SK-N-SH treated with all-trans-retinoic acid at 6 μM for 48 hours (cell line): Measurements from ENCODE around the gene OCIAD1.

Source experiments
- ATAC-seq: fragments of 200-7000 bp; cut with Tn5 transposase; 3 replicates; pipeline ENCODE4 v1.9.1; 2020; ENCODE audit warnings: mild to moderate bottlenecking, moderate library complexity
- BACH2 ChIP-seq: fragments of 250-450 bp; sonication (Bioruptor Pico); IDR thresholded peaks from 2 replicates; pipeline ENCODE4 v1.9.0; 2021; ENCODE audit warnings: mild to moderate bottlenecking, borderline replicate concordance
- CREB5 ChIP-seq: fragments of 250-450 bp; sonication (Bioruptor Pico); IDR thresholded peaks from 2 replicates; pipeline ENCODE4 v1.5.1; 2020; ENCODE audit warnings: low read depth, mild to moderate bottlenecking, moderate library complexity
- CSDC2 ChIP-seq: fragments of 250-450 bp; sonication (Bioruptor Pico); IDR thresholded peaks from 2 replicates; pipeline ENCODE4 v1.5.0; 2020; ENCODE audit warnings: mild to moderate bottlenecking, moderate library complexity
- CSRNP3 ChIP-seq: fragments of 250-450 bp; sonication (Bioruptor Pico); IDR thresholded peaks from 2 replicates; pipeline ENCODE4 v1.5.1; 2021; ENCODE audit warnings: mild to moderate bottlenecking, moderate library complexity
- ESRRG ChIP-seq: fragments of 250-450 bp; sonication (Bioruptor Pico); IDR thresholded peaks from 2 replicates; pipeline ENCODE4 v1.6.1; 2021; ENCODE audit warnings: mild to moderate bottlenecking
- GLIS3 ChIP-seq: fragments of 250-450 bp; sonication (Bioruptor Pico); IDR thresholded peaks from 2 replicates; pipeline ENCODE4 v1.5.0; 2020; ENCODE audit warnings: mild to moderate bottlenecking, moderate library complexity
- ISL1 ChIP-seq: fragments of 250-450 bp; sonication (Bioruptor Pico); IDR thresholded peaks from 2 replicates; pipeline ENCODE4 v2.1.2; 2022; ENCODE audit warnings: mild to moderate bottlenecking, moderate library complexity
- OSR1 ChIP-seq: fragments of 250-450 bp; sonication (Bioruptor Pico); IDR thresholded peaks from 2 replicates; pipeline ENCODE4 v1.8.0; 2022; ENCODE audit warnings: moderate library complexity, mild to moderate bottlenecking, inconsistent platforms
- PATZ1 ChIP-seq: fragments of 250-450 bp; sonication (Bioruptor Pico); IDR thresholded peaks from 2 replicates; pipeline ENCODE4 v1.8.0; 2020; ENCODE audit warnings: mild to moderate bottlenecking, moderate library complexity, borderline replicate concordance
- POU6F1 ChIP-seq: fragments of 250-450 bp; sonication (Bioruptor Pico); IDR thresholded peaks from 2 replicates; pipeline ENCODE4 v1.8.0; 2021; ENCODE audit warnings: low read depth, mild to moderate bottlenecking, moderate library complexity, borderline replicate concordance
- PPARA ChIP-seq: fragments of 250-450 bp; sonication (Bioruptor Pico); IDR thresholded peaks from 2 replicates; pipeline ENCODE4 v1.5.0; 2020; ENCODE audit warnings: mild to moderate bottlenecking, borderline replicate concordance
- RARB ChIP-seq: fragments of 250-450 bp; sonication (Bioruptor Pico); IDR thresholded peaks from 2 replicates; pipeline ENCODE4 v1.8.0; 2021; ENCODE audit warnings: mild to moderate bottlenecking, moderate library complexity
- SNAI2 ChIP-seq: fragments of 250-450 bp; sonication (Bioruptor Pico); IDR thresholded peaks from 2 replicates; pipeline ENCODE4 v1.5.0; 2020; ENCODE audit warnings: mild to moderate bottlenecking, moderate library complexity
- TOX ChIP-seq: fragments of 250-450 bp; sonication (Bioruptor Pico); IDR thresholded peaks from 2 replicates; pipeline ENCODE4 v1.8.0; 2021; ENCODE audit warnings: mild to moderate bottlenecking, moderate library complexity, borderline replicate concordance
- TSHZ2 ChIP-seq: fragments of 250-450 bp; sonication (Bioruptor Pico); IDR thresholded peaks from 2 replicates; pipeline ENCODE4 v1.5.0; 2020; ENCODE audit warnings: mild to moderate bottlenecking, moderate library complexity
- ZC3H10 ChIP-seq: fragments of 250-450 bp; sonication (Bioruptor Pico); IDR thresholded peaks from 2 replicates; pipeline ENCODE4 v1.5.1; 2021; ENCODE audit warnings: mild to moderate bottlenecking, moderate library complexity
- ZFP3 ChIP-seq: fragments of 250-450 bp; sonication (Bioruptor Pico); IDR thresholded peaks from 2 replicates; pipeline ENCODE4 v1.5.0; 2020; ENCODE audit warnings: mild to moderate bottlenecking, moderate library complexity
- ZFP30 ChIP-seq: fragments of 450-650 bp; formaldehyde crosslinking; IDR thresholded peaks from 2 replicates; pipeline ENCODE4 v1.5.0; 2022; ENCODE audit warnings: mild to moderate bottlenecking, moderate library complexity
- ZNF565 ChIP-seq: fragments of 450-650 bp; formaldehyde crosslinking; conservative IDR thresholded peaks from 2 replicates; pipeline ENCODE4 v1.5.0; 2020; ENCODE audit warnings: low read depth, mild to moderate bottlenecking, moderate library complexity
- ZNF70 ChIP-seq: fragments of 450-650 bp; formaldehyde crosslinking; IDR thresholded peaks from 2 replicates; pipeline ENCODE4 v1.5.0; 2020; ENCODE audit warnings: mild to moderate bottlenecking, moderate library complexity

Gene OCIAD1

GRCh38 chr4:48858130-48858529 lies 27.2 kb downstream of the OCIAD1 start:
- TF ChIP-seq OSR1 (CRISPR knock-in tag) (no peak), ISL1 (CRISPR knock-in tag) (no peak), PPARA (CRISPR knock-in tag) (no peak), BACH2 (CRISPR knock-in tag) (no peak), TOX (no peak), CSDC2 (CRISPR knock-in tag) (no peak), ESRRG (CRISPR knock-in tag) (no peak), ZC3H10 (no peak)
- TF ChIP-seq, all 23 proteins: peak for 0
- ATAC-seq = no peak

GRCh38 chr4:48862038-48862437 lies 31.1 kb downstream of the OCIAD1 start:
- no peak for ATAC-seq
- TF ChIP-seq ZFP3 (CRISPR knock-in tag) (no peak), CREB5 (CRISPR knock-in tag) (no peak), ISL1 (CRISPR knock-in tag) (no peak), SNAI2 (CRISPR knock-in tag) (no peak), BACH2 (CRISPR knock-in tag) (no peak), PPARA (CRISPR knock-in tag) (no peak), CSDC2 (CRISPR knock-in tag) (no peak), POU6F1 (CRISPR knock-in tag) (no peak), ZFP30 (no peak), TSHZ2 (CRISPR knock-in tag) (no peak), ZC3H10 (no peak), ZNF70 (CRISPR knock-in tag) (no peak), OSR1 (CRISPR knock-in tag) (no peak), CSRNP3 (no peak), ZNF565 (CRISPR knock-in tag) (no peak), PATZ1 (no peak), GLIS3 (CRISPR knock-in tag) (no peak), RARB (no peak), TOX (no peak)

GRCh38 chr4:48862661-48863060 lies 31.8 kb downstream of the OCIAD1 start:
- no peak for ATAC-seq
- TF ChIP-seq ZFP30 = no peak
- no peak for TF ChIP-seq CSRNP3
- TF ChIP-seq PATZ1 = no peak
- TF ChIP-seq, all 23 proteins: peak for 0
